ENCODE measurements around the gene DHX57. TPM values are rescaled to one million over a fixed set of nuclear protein-coding genes. Genes with fewer than 3 reads are reported as not detected.

DHX57 gene
- polyA plus RNA-seq, 1 donor from 2014 or later: 44.0 TPM

- Histone ChIP-seq H3K9me2 (ENCODE audit: insufficient read depth, low read length) (no peaks in the 10 kb centered on the region), H3K9me3 (ENCODE audit: low read length) (no peaks in the 10 kb centered on the region), H3K27me3 (ENCODE audit: insufficient read depth, low read depth, low read length) (no peaks in the 10 kb centered on the region), H4K20me1 (ENCODE audit: insufficient read depth) (peaks cover 19% of the 10 kb centered on the region), H3K4me2 (ENCODE audit: low read length) (no peak overlapping the region), H3K4me3 (ENCODE audit: low read length) (peak overlapping the region; percentile 96), H3K27ac (ENCODE audit: low read length) (no peak overlapping the region), H2AFZ (ENCODE audit: low read depth, low read length) (no peak overlapping the region), H3K79me2 (replicated peaks; ENCODE audit: insufficient read depth, low read length) (peaks cover 62% of the 10 kb centered on the region), H3K9ac (ENCODE audit: low read length) (no peak overlapping the region), H3K36me3 (ENCODE audit: insufficient read depth, low read length) (peaks cover 35% of the 10 kb centered on the region), H3F3A (ENCODE audit: insufficient read depth, low read length, poor library complexity, severe bottlenecking) (no peaks in the 10 kb centered on the region)
- TF ChIP-seq POLR2AphosphoS5 (IDR thresholded peaks at IDR 0.05): no peak
- no peak for TF ChIP-seq EP300 (conservative IDR thresholded peaks at IDR 0.05; ENCODE audit: poor library complexity, severe bottlenecking)
- no peak for TF ChIP-seq SMC3 (conservative IDR thresholded peaks at IDR 0.05; ENCODE audit: poor library complexity)
- no peak for TF ChIP-seq CTCF (IDR thresholded peaks at IDR 0.05; ENCODE audit: poor library complexity, severe bottlenecking)
- no peak for TF ChIP-seq EZH2 (IDR thresholded peaks at IDR 0.05; ENCODE audit: borderline replicate concordance, insufficient read depth, low read length, poor library complexity, severe bottlenecking)
- TF ChIP-seq REST (IDR thresholded peaks at IDR 0.05; ENCODE audit: borderline replicate concordance): no peak
- no peak for TF ChIP-seq RAD21 (conservative IDR thresholded peaks at IDR 0.05)
- TF ChIP-seq MXI1 (conservative IDR thresholded peaks at IDR 0.05; ENCODE audit: poor library complexity, severe bottlenecking): no peak
- TF ChIP-seq TAF1 (IDR thresholded peaks at IDR 0.05; ENCODE audit: low read depth): no peak
These were observed 127.3 kb downstream of the DHX57 start for GRCh38 chr2:38748391-38748790.

- H3K9me3 ChIP-seq (ENCODE audit: low read length): no peaks in the 10 kb centered on the region
- H4K20me1 ChIP-seq (ENCODE audit: insufficient read depth): peaks cover 19% of the 10 kb centered on the region
- H3K9ac ChIP-seq (ENCODE audit: low read length): no peak overlapping the region
- no peaks in the 10 kb centered on the region for H3K27me3 ChIP-seq (ENCODE audit: insufficient read depth, low read depth, low read length)
- no peak overlapping the region for H3K27ac ChIP-seq (ENCODE audit: low read length)
- H3K36me3 ChIP-seq (ENCODE audit: insufficient read depth, low read length): peaks cover 35% of the 10 kb centered on the region
- H3K9me2 ChIP-seq (ENCODE audit: insufficient read depth, low read length): no peaks in the 10 kb centered on the region
- H3K4me2 ChIP-seq (ENCODE audit: low read length): no peak overlapping the region
- H3K79me2 ChIP-seq (replicated peaks; ENCODE audit: insufficient read depth, low read length): peaks cover 62% of the 10 kb centered on the region
- H2AFZ ChIP-seq (ENCODE audit: low read depth, low read length): no peak overlapping the region
- peak overlapping the region; percentile 96 for H3K4me3 ChIP-seq (ENCODE audit: low read length)
- H3F3A ChIP-seq (ENCODE audit: insufficient read depth, low read length, poor library complexity, severe bottlenecking): no peaks in the 10 kb centered on the region
- no peak for TF ChIP-seq CTCF (IDR thresholded peaks at IDR 0.05; ENCODE audit: poor library complexity, severe bottlenecking)
- no peak for TF ChIP-seq EZH2 (IDR thresholded peaks at IDR 0.05; ENCODE audit: borderline replicate concordance, insufficient read depth, low read length, poor library complexity, severe bottlenecking)
- no peak for TF ChIP-seq EP300 (conservative IDR thresholded peaks at IDR 0.05; ENCODE audit: poor library complexity, severe bottlenecking)
- no peak for TF ChIP-seq REST (IDR thresholded peaks at IDR 0.05; ENCODE audit: borderline replicate concordance)
- TF ChIP-seq MXI1 (conservative IDR thresholded peaks at IDR 0.05; ENCODE audit: poor library complexity, severe bottlenecking): no peak
- TF ChIP-seq TAF1 (IDR thresholded peaks at IDR 0.05; ENCODE audit: low read depth): no peak
- TF ChIP-seq POLR2AphosphoS5 (IDR thresholded peaks at IDR 0.05): no peak
These were observed 127.9 kb downstream of the DHX57 start for GRCh38 chr2:38747819-38748218.
